Lower leg skin (tissue), 3 donors: Measurements from ENCODE around the gene NUDT2.

Source experiments
- CTCF ChIP-seq, 3 donors: fragments of 450-650 bp; IDR thresholded peaks; one replicate each; pipeline ENCODE4 v1.5.1; 2016; ENCODE audit warnings: antibody characterized with exemption in 3 of 3, mild to moderate bottlenecking in 3 of 3, moderate library complexity in 2 of 3
- POLR2A ChIP-seq, 2 donors: fragments of 450-650 bp; IDR thresholded peaks; one replicate each; pipeline ENCODE4 v1.6.1; 2016 to 2017; ENCODE audit warnings: antibody characterized with exemption in 2 of 2, mild to moderate bottlenecking in 1 of 2, moderate library complexity in 1 of 2

- TF ChIP-seq POLR2A (IDR thresholded peaks at IDR 0.05) = no peak
- TF ChIP-seq CTCF (IDR thresholded peaks at IDR 0.05) = no peak
These were observed 1.8 kb downstream of the NUDT2 start for GRCh38 chr9:34331196-34331595.
